Gastrocnemius medialis (tissue), 4 donors: ENCODE results near the gene GALK2.

Source experiments
- POLR2A ChIP-seq, 2 donors: fragments of 450-650 bp; IDR thresholded peaks; one replicate each; pipeline ENCODE4 v1.6.1; 2017; ENCODE audit warnings: antibody characterized with exemption in 2 of 2, mild to moderate bottlenecking in 2 of 2, moderate library complexity in 2 of 2
- TF ChIP-seq, protein P1 (sequence below), 5 experiments: fragments of 450-650 bp in 3 of 5; fragments of 200-600 bp in 2 of 5; sonication (generic) in 2 of 5; IDR thresholded peaks in 4 of 5; conservative IDR thresholded peaks in 1 of 5; 1 replicate in 4 of 5; 2 replicates in 1 of 5; pipeline ENCODE4 v1.5.1; 2016 to 2019; ENCODE audit warnings: antibody characterized with exemption in 5 of 5, mild to moderate bottlenecking in 3 of 5, moderate library complexity in 3 of 5

DNA sequence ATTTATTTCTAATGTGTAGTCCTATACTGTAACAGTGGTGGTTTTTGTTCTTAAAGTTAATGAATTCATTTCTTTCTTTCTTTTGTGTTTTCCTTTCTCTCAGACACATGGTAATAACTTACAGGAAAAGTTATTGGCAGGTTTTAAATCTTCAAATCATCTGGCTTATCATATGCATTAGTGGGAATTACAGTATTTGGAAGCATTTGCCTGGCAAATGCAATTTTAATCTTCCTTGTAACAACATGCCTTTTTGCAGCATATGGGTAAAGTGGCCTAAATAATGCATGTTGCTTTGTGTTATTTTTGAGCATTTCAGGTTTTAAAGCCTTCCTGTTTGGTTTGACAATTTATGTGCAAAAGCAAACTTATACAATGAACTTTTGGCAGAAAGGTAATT lies 66.8 kb downstream of the GALK2 start:
- TF ChIP-seq, protein P1, sequence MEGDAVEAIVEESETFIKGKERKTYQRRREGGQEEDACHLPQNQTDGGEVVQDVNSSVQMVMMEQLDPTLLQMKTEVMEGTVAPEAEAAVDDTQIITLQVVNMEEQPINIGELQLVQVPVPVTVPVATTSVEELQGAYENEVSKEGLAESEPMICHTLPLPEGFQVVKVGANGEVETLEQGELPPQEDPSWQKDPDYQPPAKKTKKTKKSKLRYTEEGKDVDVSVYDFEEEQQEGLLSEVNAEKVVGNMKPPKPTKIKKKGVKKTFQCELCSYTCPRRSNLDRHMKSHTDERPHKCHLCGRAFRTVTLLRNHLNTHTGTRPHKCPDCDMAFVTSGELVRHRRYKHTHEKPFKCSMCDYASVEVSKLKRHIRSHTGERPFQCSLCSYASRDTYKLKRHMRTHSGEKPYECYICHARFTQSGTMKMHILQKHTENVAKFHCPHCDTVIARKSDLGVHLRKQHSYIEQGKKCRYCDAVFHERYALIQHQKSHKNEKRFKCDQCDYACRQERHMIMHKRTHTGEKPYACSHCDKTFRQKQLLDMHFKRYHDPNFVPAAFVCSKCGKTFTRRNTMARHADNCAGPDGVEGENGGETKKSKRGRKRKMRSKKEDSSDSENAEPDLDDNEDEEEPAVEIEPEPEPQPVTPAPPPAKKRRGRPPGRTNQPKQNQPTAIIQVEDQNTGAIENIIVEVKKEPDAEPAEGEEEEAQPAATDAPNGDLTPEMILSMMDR (IDR thresholded peaks at IDR 0.05 in 4 of 5, conservative IDR thresholded peaks at IDR 0.05 in 1 of 5) = no peak
- TF ChIP-seq POLR2A (IDR thresholded peaks at IDR 0.05) = no peak
